ENCODE measurements around the gene SMIM28.
"Not testable (repeated sequence)": the region's sequence is repeated elsewhere in the genome, so short reads cannot be mapped to it uniquely, and the experiment has no call there.

The SMIM28 gene

DNA sequence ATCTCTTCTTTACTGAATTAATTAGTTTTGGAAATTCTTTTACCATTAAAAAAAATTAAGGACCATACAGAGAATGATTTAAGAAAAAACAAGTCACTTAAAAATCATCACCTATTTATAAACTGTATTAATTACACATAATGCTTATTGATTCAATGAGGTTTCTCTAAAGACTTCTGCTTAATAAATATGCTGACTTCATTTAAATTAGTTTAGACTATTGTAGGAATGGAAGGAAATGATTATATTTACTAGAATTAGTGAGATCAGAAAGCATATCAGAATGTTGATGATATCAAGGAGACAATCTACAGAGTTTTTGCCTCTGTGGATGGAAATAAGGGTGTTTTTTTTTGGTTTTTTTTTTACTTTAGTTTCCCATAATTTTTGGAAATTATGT is 34.6 kb upstream of the SMIM28 start:
- H3K9me3 ChIP-seq (ENCODE audit: control insufficient read depth, insufficient read depth, low read length), result no peaks in the 10 kb centered on the region
- no peak overlapping the region for H3K27ac ChIP-seq (ENCODE audit: low read length)
- no peaks in the 10 kb centered on the region for H3K36me3 ChIP-seq (ENCODE audit: control insufficient read depth, insufficient read depth, low read length)
- no peaks in the 10 kb centered on the region; the same call in 1 of the 2 replicates for H3K4me1 ChIP-seq (ENCODE audit: control insufficient read depth, insufficient read depth, low read length)
- no peaks in the 10 kb centered on the region for H3K27me3 ChIP-seq (ENCODE audit: control insufficient read depth, insufficient read depth, low read length)
- no peak overlapping the region for H3K4me3 ChIP-seq (ENCODE audit: low read length)
- DNase-seq (ENCODE audit: low read depth, low spot score), result no peak

DNA sequence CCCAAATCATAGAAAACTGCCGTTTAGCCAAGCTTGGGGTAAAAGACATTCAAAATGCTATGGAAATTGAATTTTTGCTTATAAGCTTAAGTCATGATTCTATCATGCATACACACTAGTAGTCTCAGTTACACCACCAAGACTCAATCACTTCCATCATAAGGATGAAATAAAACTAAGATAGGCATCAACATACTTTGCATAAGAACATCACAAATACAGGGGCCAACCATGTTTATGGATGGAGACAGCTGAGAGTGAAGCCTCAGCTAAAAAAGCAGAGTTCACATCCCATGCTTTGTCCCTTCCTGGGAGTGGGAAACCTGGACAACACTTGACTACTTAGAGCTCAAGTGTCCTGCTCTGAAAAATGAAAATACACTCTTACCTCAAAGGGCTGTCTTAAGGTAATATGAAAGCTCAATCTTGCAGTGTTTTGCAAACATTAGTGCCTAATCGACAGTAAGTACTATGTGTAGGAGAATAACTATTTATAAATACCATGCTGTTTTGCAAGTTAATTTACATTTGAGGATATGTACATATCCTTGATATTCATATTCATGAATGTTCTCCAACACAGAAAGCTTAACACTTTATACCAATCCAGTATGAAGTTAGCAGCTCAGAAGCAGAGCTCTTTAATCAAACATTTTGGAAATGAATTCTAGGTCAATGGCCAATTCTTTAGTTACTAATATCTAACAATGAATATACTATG is 32.0 kb upstream of the SMIM28 start:
- Histone ChIP-seq H3K4me3 (ENCODE audit: low read length) (no peak overlapping the region), H3K4me1 (ENCODE audit: control insufficient read depth, insufficient read depth, low read length) (no peaks in the 10 kb centered on the region; the same call in 1 of the 2 replicates), H3K36me3 (ENCODE audit: control insufficient read depth, insufficient read depth, low read length) (no peaks in the 10 kb centered on the region), H3K27me3 (ENCODE audit: control insufficient read depth, insufficient read depth, low read length) (no peaks in the 10 kb centered on the region), H3K27ac (ENCODE audit: low read length) (no peak overlapping the region), H3K9me3 (ENCODE audit: control insufficient read depth, insufficient read depth, low read length) (no peaks in the 10 kb centered on the region)
- no peak for DNase-seq (ENCODE audit: low read depth, low spot score)
- WGBS (ENCODE audit: insufficient coverage, insufficient read length), result no CpG with 5 or more reads among the region's 2 CpGs

DNA sequence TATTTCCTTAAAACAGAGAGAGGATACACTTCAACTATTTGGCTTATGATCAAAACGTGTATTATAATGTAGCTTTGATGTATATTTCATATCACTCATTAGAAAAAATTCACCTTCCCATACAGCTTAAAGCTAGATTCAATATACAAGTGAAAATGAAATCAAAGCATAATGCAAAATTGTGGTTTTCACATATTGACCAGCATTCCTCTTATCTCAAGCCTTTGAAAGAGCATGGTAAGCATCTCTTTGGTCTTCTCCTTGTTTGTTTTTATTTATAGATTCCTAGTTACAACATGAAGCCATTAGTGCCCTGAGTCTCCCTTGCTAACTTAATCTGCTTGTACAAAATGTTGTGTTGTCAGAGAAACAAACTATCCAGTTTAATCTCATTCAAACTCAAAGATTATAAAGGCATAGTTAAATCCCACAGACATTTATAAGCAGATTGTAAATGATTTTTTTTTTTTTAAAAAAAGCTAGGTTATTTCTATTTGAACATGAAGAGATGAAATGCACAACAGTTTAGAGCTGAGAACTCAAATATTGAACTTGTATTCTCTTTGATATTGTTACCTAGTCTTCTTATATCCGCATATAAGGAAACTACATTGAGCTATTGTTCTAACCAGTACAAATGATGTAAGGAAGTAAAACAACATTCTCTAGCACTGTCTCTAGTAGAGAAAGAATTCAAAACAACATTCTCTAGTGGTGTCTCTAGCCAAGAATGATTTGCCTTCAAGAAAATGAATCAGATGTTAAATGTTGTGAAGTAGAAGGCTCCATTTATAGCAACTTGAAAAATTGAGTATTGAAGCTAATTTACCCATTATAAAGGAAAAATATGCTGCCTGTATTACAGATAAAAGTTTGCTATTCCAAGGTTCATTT is 31.2 kb upstream of the SMIM28 start:
- Histone ChIP-seq H3K36me3 (ENCODE audit: control insufficient read depth, insufficient read depth, low read length) (no peaks in the 10 kb centered on the region), H3K4me1 (ENCODE audit: control insufficient read depth, insufficient read depth, low read length) (no peaks in the 10 kb centered on the region; the same call in 1 of the 2 replicates), H3K27me3 (ENCODE audit: control insufficient read depth, insufficient read depth, low read length) (no peaks in the 10 kb centered on the region), H3K9me3 (ENCODE audit: control insufficient read depth, insufficient read depth, low read length) (no peaks in the 10 kb centered on the region), H3K27ac (ENCODE audit: low read length) (no peak overlapping the region), H3K4me3 (ENCODE audit: low read length) (no peak overlapping the region)
- no CpG with 5 or more reads among the region's 2 CpGs for WGBS (ENCODE audit: insufficient coverage, insufficient read length)
- no peak for DNase-seq (ENCODE audit: low read depth, low spot score)

DNA sequence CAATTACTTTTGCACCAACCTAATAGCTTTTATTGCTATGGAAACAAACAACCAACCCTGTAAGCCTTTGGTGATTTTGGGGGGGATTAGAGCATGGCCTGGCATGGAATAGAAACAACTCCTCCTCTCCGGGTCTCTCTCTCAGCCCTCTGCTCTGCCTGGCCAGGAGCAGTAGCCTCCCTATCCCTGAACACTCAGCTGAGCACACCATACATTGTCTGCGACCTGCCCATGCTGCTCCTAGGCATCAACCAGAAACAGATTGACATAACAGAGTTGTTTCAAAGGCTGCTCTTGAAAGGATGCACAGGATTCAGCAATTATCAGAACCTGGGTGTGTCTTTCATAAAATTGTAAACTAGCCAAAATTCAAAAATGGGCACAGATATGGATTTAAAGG is 29.8 kb upstream of the SMIM28 start:
- no peak for DNase-seq (ENCODE audit: low read depth, low spot score)
- H3K36me3 ChIP-seq (ENCODE audit: control insufficient read depth, insufficient read depth, low read length), result no peaks in the 10 kb centered on the region
- H3K9me3 ChIP-seq (ENCODE audit: control insufficient read depth, insufficient read depth, low read length), result no peaks in the 10 kb centered on the region
- H3K4me3 ChIP-seq (ENCODE audit: low read length), result no peak overlapping the region
- no peaks in the 10 kb centered on the region; the same call in 1 of the 2 replicates for H3K4me1 ChIP-seq (ENCODE audit: control insufficient read depth, insufficient read depth, low read length)
- H3K27me3 ChIP-seq (ENCODE audit: control insufficient read depth, insufficient read depth, low read length), result no peaks in the 10 kb centered on the region
- H3K27ac ChIP-seq (ENCODE audit: low read length), result no peak overlapping the region
- no CpG with 5 or more reads among the region's 2 CpGs for WGBS (ENCODE audit: insufficient coverage, insufficient read length)

DNA sequence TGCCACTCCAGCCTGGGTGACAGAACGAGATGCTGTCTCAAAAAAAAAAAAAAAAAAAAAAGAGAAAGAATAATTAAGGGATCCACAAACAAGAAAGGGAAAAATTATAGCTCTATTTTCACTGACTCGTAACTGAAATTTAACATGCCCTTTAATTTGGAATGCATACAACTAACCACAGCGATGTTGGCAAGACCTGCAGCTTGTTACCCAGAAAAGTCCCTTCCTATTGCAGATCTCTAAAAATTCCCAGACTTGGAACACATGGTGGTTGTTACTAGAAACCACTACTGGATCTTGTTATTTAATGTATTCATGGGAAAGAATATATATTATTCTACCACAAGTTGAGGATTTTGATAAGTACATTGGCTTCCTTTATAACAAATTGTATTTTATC is 27.8 kb upstream of the SMIM28 start:
- H3K4me3 ChIP-seq (ENCODE audit: low read length), result no peak overlapping the region
- H3K4me1 ChIP-seq (ENCODE audit: control insufficient read depth, insufficient read depth, low read length), result no peaks in the 10 kb centered on the region; the same call in 1 of the 2 replicates
- H3K27me3 ChIP-seq (ENCODE audit: control insufficient read depth, insufficient read depth, low read length), result no peaks in the 10 kb centered on the region
- no peak for DNase-seq (ENCODE audit: low read depth, low spot score)
- H3K27ac ChIP-seq (ENCODE audit: low read length), result no peak overlapping the region
- H3K9me3 ChIP-seq (ENCODE audit: control insufficient read depth, insufficient read depth, low read length), result no peaks in the 10 kb centered on the region
- no peaks in the 10 kb centered on the region for H3K36me3 ChIP-seq (ENCODE audit: control insufficient read depth, insufficient read depth, low read length)
- WGBS (ENCODE audit: insufficient coverage, insufficient read length), result no CpG with 5 or more reads among the region's 3 CpGs

DNA sequence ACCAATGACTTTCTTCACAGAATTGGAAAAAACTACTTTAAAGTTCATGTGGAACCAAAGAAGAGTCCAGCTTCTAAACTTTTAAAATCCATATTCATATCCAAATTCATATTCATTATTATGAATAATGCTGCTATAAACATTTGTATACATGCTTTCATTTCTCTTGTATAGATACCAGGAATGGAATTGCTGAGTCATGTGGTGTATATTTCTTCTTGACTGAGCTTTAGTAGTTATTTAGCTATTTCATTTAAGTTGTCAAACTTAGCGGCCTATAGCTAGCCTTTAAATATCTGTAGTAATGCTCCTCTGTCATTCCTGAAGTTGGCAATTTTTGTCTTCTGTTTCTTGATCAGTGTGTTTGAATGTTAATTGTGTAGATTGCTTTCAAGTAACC is 19.8 kb upstream of the SMIM28 start:
- no peaks in the 10 kb centered on the region for H3K4me1 ChIP-seq (ENCODE audit: control insufficient read depth, insufficient read depth, low read length)
- no peak overlapping the region for H3K27ac ChIP-seq (ENCODE audit: low read length)
- WGBS (ENCODE audit: insufficient coverage, insufficient read length), result no CpG with 5 or more reads among the region's 1 CpG
- H3K36me3 ChIP-seq (ENCODE audit: control insufficient read depth, insufficient read depth, low read length), result no peaks in the 10 kb centered on the region
- no peaks in the 10 kb centered on the region for H3K27me3 ChIP-seq (ENCODE audit: control insufficient read depth, insufficient read depth, low read length)
- DNase-seq (ENCODE audit: low read depth, low spot score), result no peak
- no peaks in the 10 kb centered on the region for H3K9me3 ChIP-seq (ENCODE audit: control insufficient read depth, insufficient read depth, low read length)
- H3K4me3 ChIP-seq (ENCODE audit: low read length), result no peak overlapping the region

DNA sequence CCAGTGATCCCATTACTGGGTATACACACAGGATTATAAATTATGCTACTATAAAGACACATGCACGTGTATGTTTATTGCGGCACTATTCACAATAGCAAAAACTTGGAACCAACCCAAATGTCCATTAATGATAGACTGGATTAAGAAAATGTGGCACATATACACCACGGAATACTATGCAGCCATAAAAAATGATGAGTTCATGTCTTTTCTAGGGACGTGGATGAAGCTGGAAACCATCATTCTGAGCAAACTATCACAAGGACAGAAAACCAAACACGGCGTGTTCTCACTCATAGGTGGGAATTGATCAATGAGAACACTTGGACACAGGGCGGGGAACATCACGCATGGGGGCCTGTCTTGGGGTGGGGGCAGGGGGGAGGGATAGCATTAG is 9.0 kb upstream of the SMIM28 start:
- not testable (repeated sequence) for H3K27ac ChIP-seq (ENCODE audit: low read length); DNase-seq (ENCODE audit: low read depth, low spot score); H3K4me3 ChIP-seq (ENCODE audit: low read length); H3K36me3 ChIP-seq (ENCODE audit: control insufficient read depth, insufficient read depth, low read length); H3K27me3 ChIP-seq (ENCODE audit: control insufficient read depth, insufficient read depth, low read length); H3K9me3 ChIP-seq (ENCODE audit: control insufficient read depth, insufficient read depth, low read length); H3K4me1 ChIP-seq (ENCODE audit: control insufficient read depth, insufficient read depth, low read length)
- no CpG with 5 or more reads among the region's 8 CpGs for WGBS (ENCODE audit: insufficient coverage, insufficient read length)

DNA sequence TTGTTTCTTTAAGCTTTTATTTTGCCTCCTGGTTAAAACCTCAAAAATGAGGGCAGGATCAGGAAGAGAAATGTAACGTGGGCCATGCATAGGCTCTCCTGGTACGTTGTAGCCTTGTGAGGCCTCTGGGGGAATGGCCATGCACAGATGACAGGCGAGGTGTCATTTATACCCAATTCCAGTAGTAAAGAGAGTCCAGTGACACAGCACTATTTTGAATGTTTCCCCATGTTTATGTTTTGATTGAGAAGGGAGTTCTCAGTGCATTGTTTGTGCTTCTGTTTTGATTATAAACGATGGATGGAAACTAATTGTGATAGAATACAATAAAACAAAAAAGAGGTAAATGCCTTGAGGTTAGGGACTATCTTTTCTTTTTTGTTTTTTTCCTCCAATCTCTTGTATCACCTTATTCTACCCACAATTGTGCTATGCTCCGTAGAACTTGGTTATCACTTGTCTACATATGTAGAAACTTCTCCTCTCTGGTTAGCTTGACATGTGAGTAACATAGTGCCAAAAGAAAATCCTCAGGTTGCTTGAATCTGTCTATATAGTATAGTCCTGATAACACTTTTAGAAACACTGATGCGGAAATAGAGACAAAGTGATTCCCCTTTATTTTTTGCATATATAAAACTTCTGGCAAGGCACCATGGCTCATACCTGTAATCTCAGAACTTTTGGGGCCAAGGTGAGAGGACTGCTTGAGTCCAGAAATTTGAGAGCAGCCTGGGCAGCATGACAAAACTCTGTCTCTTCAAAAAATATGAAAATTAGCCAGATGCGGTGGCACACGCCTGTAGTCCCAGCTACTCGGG is 6.9 kb upstream of the SMIM28 start:
- H3K36me3 ChIP-seq (ENCODE audit: control insufficient read depth, insufficient read depth, low read length), result no peaks in the 10 kb centered on the region
- H3K4me1 ChIP-seq (ENCODE audit: control insufficient read depth, insufficient read depth, low read length), result no peaks in the 10 kb centered on the region
- no peak overlapping the region for H3K27ac ChIP-seq (ENCODE audit: low read length)
- WGBS (ENCODE audit: insufficient coverage, insufficient read length), result no CpG with 5 or more reads among the region's 9 CpGs
- no peaks in the 10 kb centered on the region for H3K9me3 ChIP-seq (ENCODE audit: control insufficient read depth, insufficient read depth, low read length)
- H3K27me3 ChIP-seq (ENCODE audit: control insufficient read depth, insufficient read depth, low read length), result no peaks in the 10 kb centered on the region
- H3K4me3 ChIP-seq (ENCODE audit: low read length), result no peak overlapping the region
- DNase-seq (ENCODE audit: low read depth, low spot score), result no peak

DNA sequence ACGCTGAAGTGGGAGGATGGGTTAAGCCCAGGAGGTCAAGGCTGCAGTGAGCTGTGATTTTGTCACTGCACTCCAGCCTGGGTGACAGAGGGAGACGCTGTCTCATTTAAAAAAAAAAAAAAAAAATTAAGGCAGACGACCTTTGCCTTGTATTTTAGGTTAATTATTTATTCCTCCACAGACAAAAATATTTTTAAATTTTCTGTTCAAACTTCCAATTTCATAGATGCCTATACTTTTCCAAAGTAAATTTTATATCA is 6.3 kb upstream of the SMIM28 start:
- WGBS (ENCODE audit: insufficient coverage, insufficient read length), result no CpG with 5 or more reads among the region's 3 CpGs
- Histone ChIP-seq H3K4me3 (ENCODE audit: low read length) (no peak overlapping the region), H3K36me3 (ENCODE audit: control insufficient read depth, insufficient read depth, low read length) (no peaks in the 10 kb centered on the region), H3K27ac (ENCODE audit: low read length) (no peak overlapping the region), H3K4me1 (ENCODE audit: control insufficient read depth, insufficient read depth, low read length) (no peaks in the 10 kb centered on the region), H3K9me3 (ENCODE audit: control insufficient read depth, insufficient read depth, low read length) (no peaks in the 10 kb centered on the region), H3K27me3 (ENCODE audit: control insufficient read depth, insufficient read depth, low read length) (no peaks in the 10 kb centered on the region)
- no peak for DNase-seq (ENCODE audit: low read depth, low spot score)

DNA sequence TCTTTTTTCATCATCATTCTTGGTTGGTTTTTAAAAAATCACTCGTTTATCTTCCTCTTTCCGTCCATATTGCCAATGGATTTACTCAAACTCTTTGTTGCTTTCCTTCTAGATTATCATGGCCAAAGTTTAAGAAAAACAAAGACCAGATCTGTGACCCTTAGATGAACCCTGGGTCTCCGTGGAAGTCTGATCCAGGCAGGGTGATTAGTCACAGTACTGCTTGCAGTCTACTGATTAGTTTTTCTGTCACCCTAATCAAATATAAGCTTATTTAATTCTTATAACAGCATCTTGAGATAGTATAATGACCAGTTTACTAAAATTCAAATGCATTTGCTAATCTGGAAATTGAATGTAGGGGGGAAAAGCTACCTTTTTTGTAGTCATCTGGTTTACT is 6.0 kb upstream of the SMIM28 start:
- Histone ChIP-seq H3K36me3 (ENCODE audit: control insufficient read depth, insufficient read depth, low read length) (no peaks in the 10 kb centered on the region), H3K9me3 (ENCODE audit: control insufficient read depth, insufficient read depth, low read length) (no peaks in the 10 kb centered on the region), H3K4me1 (ENCODE audit: control insufficient read depth, insufficient read depth, low read length) (no peaks in the 10 kb centered on the region), H3K27ac (ENCODE audit: low read length) (no peak overlapping the region), H3K4me3 (ENCODE audit: low read length) (no peak overlapping the region), H3K27me3 (ENCODE audit: control insufficient read depth, insufficient read depth, low read length) (no peaks in the 10 kb centered on the region)
- DNase-seq (ENCODE audit: low read depth, low spot score), result no peak
- 100% methylated on average over 2 of the region's 3 CpGs for WGBS (ENCODE audit: insufficient coverage, insufficient read length)

Measured in iPS DF 6.9 (cell line).